ENCODE results near the gene GPR31.
"Not testable (repeated sequence)": the region's sequence is repeated elsewhere in the genome, so short reads cannot be mapped to it uniquely, and the experiment has no call there.

Gene GPR31

GRCh38 chr6:167182913-167183314 is 25.1 kb upstream of the GPR31 start:
- in situ Hi-C loops (cut with HindIII; ENCODE audit: low sequenced_read_pairs); H3K4me3 ChIP-seq (ENCODE audit: low read depth, low read length); DNase-seq (ENCODE audit: low read depth): not testable (repeated sequence)
- TF ChIP-seq CTCF (IDR thresholded peaks at IDR 0.05; ENCODE audit: low read depth, low read length, missing control alignments), result peak; percentile 30

GRCh38 chr6:167181351-167181750 is 23.6 kb upstream of the GPR31 start:
- DNase-seq (ENCODE audit: low read depth); in situ Hi-C loops (cut with HindIII; ENCODE audit: low sequenced_read_pairs); H3K4me3 ChIP-seq (ENCODE audit: low read depth, low read length): not testable (repeated sequence)

GRCh38 chr6:167180086-167180485 is 22.3 kb upstream of the GPR31 start:
- DNase-seq (ENCODE audit: low read depth); in situ Hi-C loops (cut with HindIII; ENCODE audit: low sequenced_read_pairs); H3K4me3 ChIP-seq (ENCODE audit: low read depth, low read length): not testable (repeated sequence)

GRCh38 chr6:167178896-167179655 is 21.3 kb upstream of the GPR31 start:
- in situ Hi-C loops (cut with HindIII; ENCODE audit: low sequenced_read_pairs); H3K4me3 ChIP-seq (ENCODE audit: low read depth, low read length); DNase-seq (ENCODE audit: low read depth): not testable (repeated sequence)

- in situ Hi-C loops (cut with HindIII; ENCODE audit: low sequenced_read_pairs); H3K4me3 ChIP-seq (ENCODE audit: low read depth, low read length); DNase-seq (ENCODE audit: low read depth): not testable (repeated sequence)
Observed at GRCh38 chr6:167177271-167177670, 19.5 kb upstream of the GPR31 start.

- in situ Hi-C loops (cut with HindIII; ENCODE audit: low sequenced_read_pairs); H3K4me3 ChIP-seq (ENCODE audit: low read depth, low read length); DNase-seq (ENCODE audit: low read depth): not testable (repeated sequence)
Observed at GRCh38 chr6:167172011-167172410, 14.2 kb upstream of the GPR31 start.

GRCh38 chr6:167171300-167171699 is 13.5 kb upstream of the GPR31 start:
- DNase-seq (ENCODE audit: low read depth); H3K4me3 ChIP-seq (ENCODE audit: low read depth, low read length); in situ Hi-C loops (cut with HindIII; ENCODE audit: low sequenced_read_pairs): not testable (repeated sequence)

GRCh38 chr6:167169867-167170266 is 12.1 kb upstream of the GPR31 start:
- H3K4me3 ChIP-seq (ENCODE audit: low read depth, low read length); DNase-seq (ENCODE audit: low read depth); in situ Hi-C loops (cut with HindIII; ENCODE audit: low sequenced_read_pairs): not testable (repeated sequence)

GRCh38 chr6:167168296-167168695 is 10.5 kb upstream of the GPR31 start:
- H3K4me3 ChIP-seq (ENCODE audit: low read depth, low read length); in situ Hi-C loops (cut with HindIII; ENCODE audit: low sequenced_read_pairs); DNase-seq (ENCODE audit: low read depth): not testable (repeated sequence)

GRCh38 chr6:167167699-167168098 is 9.9 kb upstream of the GPR31 start:
- in situ Hi-C loops (cut with HindIII; ENCODE audit: low sequenced_read_pairs); DNase-seq (ENCODE audit: low read depth); H3K4me3 ChIP-seq (ENCODE audit: low read depth, low read length): not testable (repeated sequence)

GRCh38 chr6:167165858-167166471 is 8.2 kb upstream of the GPR31 start:
- no peak for DNase-seq (ENCODE audit: low read depth)
- no peak for TF ChIP-seq CTCF (IDR thresholded peaks at IDR 0.05; ENCODE audit: low read depth, low read length, missing control alignments)
- in situ Hi-C loops (cut with HindIII; ENCODE audit: low sequenced_read_pairs), result no loop called here

More at GRCh38 chr6:167165858-167166471, 8.2 kb upstream of the GPR31 start:
- H3K4me3 ChIP-seq (ENCODE audit: low read depth, low read length), result no peak overlapping the region
